H1 (cell line): ENCODE measurements around the gene S100A16. TPM values are rescaled to one million over a fixed set of nuclear protein-coding genes. Genes with fewer than 3 reads are reported as not detected.
"Not testable (repeated sequence)": the region's sequence is repeated elsewhere in the genome, so short reads cannot be mapped to it uniquely, and the experiment has no call there.

Experiments
- CTCF ChIA-PET: fragments of 300-600 bp; sonication (Branson Sonifier 250); formaldehyde crosslinking; loops from one replicate; lab custom pipeline; 2021; ENCODE audit not compliant: partially characterized antibody; lab: Charles Lee
- POLR2A ChIA-PET: fragments of 300-600 bp; sonication (Branson Sonifier 250); formaldehyde crosslinking; loops from one replicate; lab custom pipeline; 2021; ENCODE audit warnings: inconsistent platforms; ENCODE audit not compliant: partially characterized antibody; lab: Charles Lee
- DNase-seq, 2 experiments: peaks; one replicate each; pipeline versions ENCODE4 v3.0.0 to v3.0.0-alpha.2; 2010 to 2022; ENCODE audit warnings: low spot score in 2 of 2, low read depth in 1 of 2, mixed read lengths in 1 of 2
- FAIRE-seq: peaks from 2 replicates; lab custom pipeline; 2011; peaks lifted over from hg19 to GRCh38; lab: Jason Lieb, UNC
- H2AFZ ChIP-seq: 2 replicates; pipeline ENCODE4 v1.8.1; 2012; ENCODE audit warnings: low read length, inconsistent platforms
- H2AK5ac ChIP-seq: 2 replicates; pipeline ENCODE4 v1.6.1; 2013; ENCODE audit warnings: low read depth, low read length
- H2BK120ac ChIP-seq: replicated peaks from 2 replicates; pipeline ENCODE3; 2013; ENCODE audit warnings: low read depth, low read length, inconsistent platforms
- H2BK12ac ChIP-seq: 2 replicates; pipeline ENCODE4 v1.6.1; 2013; ENCODE audit warnings: low read depth, low read length
- H2BK15ac ChIP-seq: 2 replicates; pipeline ENCODE4 v1.6.1; 2013; ENCODE audit warnings: low read length
- H2BK20ac ChIP-seq: 2 replicates; pipeline ENCODE4 v1.6.1; 2013; ENCODE audit warnings: low read length
- H2BK5ac ChIP-seq: 2 replicates; pipeline ENCODE4 v1.6.1; 2013; ENCODE audit warnings: low read depth, low read length
- H3K14ac ChIP-seq: 2 replicates; pipeline ENCODE4 v1.6.1; 2013; ENCODE audit warnings: inconsistent platforms; ENCODE audit not compliant: insufficient read length
- H3K18ac ChIP-seq: 2 replicates; pipeline ENCODE4 v1.6.1; 2013; ENCODE audit warnings: low read length; ENCODE audit errors: extremely low read depth
- H3K23ac ChIP-seq: 2 replicates; pipeline ENCODE4 v1.6.1; 2013; ENCODE audit warnings: inconsistent platforms; ENCODE audit not compliant: insufficient read length
- H3K23me2 ChIP-seq: 2 replicates; pipeline ENCODE4 v1.6.1; 2013; ENCODE audit warnings: low read depth, low read length
- H3K27ac ChIP-seq: 2 replicates; pipeline ENCODE4 v1.6.1; 2011; ENCODE audit warnings: low read depth, low read length, inconsistent platforms
- H3K27me3 ChIP-seq, 4 experiments: replicated peaks in 1 of 4; 1 replicate in 1 of 4; 2 replicates in 3 of 4; pipeline versions ENCODE4 v1.6.1 to v1.8.1; 2011 to 2013; ENCODE audit warnings: low read length in 3 of 4, mild to moderate bottlenecking in 3 of 4, inconsistent platforms in 2 of 4, mixed read lengths in 2 of 4, moderate library complexity in 1 of 4; ENCODE audit not compliant: control insufficient read depth in 3 of 4, insufficient read depth in 3 of 4; ENCODE audit errors: extremely low read depth in 1 of 4
- H3K36me3 ChIP-seq, 4 experiments: 2 replicates each; pipeline versions ENCODE4 v1.6.1 to v1.8.1; 2011 to 2013; ENCODE audit warnings: mild to moderate bottlenecking in 4 of 4, low read length in 3 of 4, moderate library complexity in 2 of 4, control low read depth in 1 of 4, inconsistent platforms in 1 of 4; ENCODE audit not compliant: insufficient read depth in 4 of 4, control insufficient read depth in 2 of 4
- H3K4ac ChIP-seq: replicated peaks from 2 replicates; pipeline ENCODE3; 2013; ENCODE audit warnings: low read length, low read depth, mixed read lengths, inconsistent platforms; ENCODE audit not compliant: insufficient read length
- H3K4me1 ChIP-seq, 4 experiments: replicated peaks in 1 of 4; 1 replicate in 1 of 4; 2 replicates in 3 of 4; pipeline versions ENCODE4 v1.6.1 to v1.8.1; 2011 to 2013; ENCODE audit warnings: low read length in 3 of 4, inconsistent platforms in 2 of 4, mixed read lengths in 1 of 4; ENCODE audit not compliant: insufficient read depth in 4 of 4, control insufficient read depth in 3 of 4
- H3K4me2 ChIP-seq, 2 experiments: 2 replicates each; pipeline versions ENCODE4 v1.6.1 to v1.8.1; 2011 to 2013; ENCODE audit warnings: low read depth in 2 of 2, low read length in 2 of 2, control low read depth in 1 of 2, inconsistent platforms in 1 of 2, mild to moderate bottlenecking in 1 of 2; ENCODE audit not compliant: insufficient read depth in 1 of 2
- H3K4me3 ChIP-seq, 4 experiments: fragments of 200-600, 300-600 bp in 1 of 4; sonication (generic), shearing (Covaris generic), sonication (Bioruptor Twin) in 1 of 4; 2 replicates each; pipeline versions ENCODE4 v1.5.1 to v1.8.1; 2011 to 2016; ENCODE audit warnings: low read length in 4 of 4, low read depth in 3 of 4, control low read depth in 2 of 4, inconsistent platforms in 2 of 4, mild to moderate bottlenecking in 2 of 4, mixed read lengths in 1 of 4, moderate library complexity in 1 of 4; ENCODE audit not compliant: insufficient read depth in 2 of 4; ENCODE audit errors: extremely low read depth in 1 of 4
- H3K56ac ChIP-seq: replicated peaks from 2 replicates; pipeline ENCODE3; 2013; ENCODE audit warnings: low read depth, mild to moderate bottlenecking, mixed read lengths, low read length, inconsistent platforms; ENCODE audit not compliant: insufficient read length
- H3K79me1 ChIP-seq: 2 replicates; pipeline ENCODE4 v1.6.1; 2013; ENCODE audit warnings: low read depth, low read length, control low read depth
- H3K79me2 ChIP-seq, 2 experiments: 2 replicates each; pipeline versions ENCODE4 v1.6.1 to v1.8.1; 2012 to 2013; ENCODE audit warnings: low read length in 2 of 2, mild to moderate bottlenecking in 2 of 2, inconsistent platforms in 1 of 2; ENCODE audit not compliant: insufficient read depth in 2 of 2, control insufficient read depth in 1 of 2
- H3K9ac ChIP-seq, 4 experiments: replicated peaks in 1 of 4; 1 replicate in 1 of 4; 2 replicates in 3 of 4; pipeline versions ENCODE4 v1.6.1 to v1.8.1; 2011 to 2013; ENCODE audit warnings: low read depth in 3 of 4, low read length in 3 of 4, control low read depth in 2 of 4, mild to moderate bottlenecking in 2 of 4, moderate library complexity in 2 of 4, inconsistent platforms in 1 of 4; ENCODE audit errors: extremely low read depth in 1 of 4
- H3K9me3 ChIP-seq, 2 experiments: 2 replicates each; pipeline versions ENCODE4 v1.6.1 to v1.8.1; 2012 to 2013; ENCODE audit warnings: mild to moderate bottlenecking in 2 of 2, moderate library complexity in 2 of 2, control low read depth in 1 of 2, inconsistent platforms in 1 of 2, low read depth in 1 of 2, low read length in 1 of 2, mixed read lengths in 1 of 2; ENCODE audit not compliant: insufficient read depth in 2 of 2
- H4K20me1 ChIP-seq, 2 experiments: replicated peaks in 1 of 2; 2 replicates each; pipeline versions ENCODE3 to v1.8.1; 2011 to 2013; ENCODE audit warnings: inconsistent platforms in 2 of 2, low read length in 2 of 2, mild to moderate bottlenecking in 1 of 2; ENCODE audit not compliant: insufficient read depth in 2 of 2, control insufficient read depth in 1 of 2
- H4K5ac ChIP-seq: 2 replicates; pipeline ENCODE4 v1.6.1; 2013; ENCODE audit warnings: low read length, low read depth, mixed read lengths, inconsistent platforms; ENCODE audit not compliant: insufficient read length
- H4K8ac ChIP-seq: 2 replicates; pipeline ENCODE4 v1.8.0; 2013; ENCODE audit warnings: mild to moderate bottlenecking, moderate library complexity, low read length, inconsistent platforms; ENCODE audit not compliant: insufficient read depth; ENCODE audit errors: extremely low read depth
- H4K91ac ChIP-seq: replicated peaks from 2 replicates; pipeline ENCODE3; 2013; ENCODE audit warnings: low read length, mixed read lengths, inconsistent platforms; ENCODE audit not compliant: insufficient read length
- WGBS, 2 experiments: shearing (Covaris generic) in 1 of 2; methylation state at CpG; one replicate each; pipeline versions ENCODE4 v1.1.6 to v1.1.7; 2013 to 2015; ENCODE audit warnings: low lambda C conversion rate in 2 of 2, mixed read lengths in 2 of 2, inconsistent platforms in 1 of 2, low coverage in 1 of 2, missing lambda C conversion rate in 1 of 2; ENCODE audit not compliant: insufficient replicate concordance in 2 of 2, insufficient coverage in 1 of 2, insufficient read length in 1 of 2; ENCODE audit errors: extremely low coverage in 1 of 2, missing lambda C conversion rate in 1 of 2; 5-methylcytosine and 5-hydroxymethylcytosine counted together
- polyA plus RNA-seq, 7 experiments: library from polyadenylated mRNA; depleted of rRNA in 3 of 7; stranded (reverse) in 5 of 7; unstranded in 2 of 7; fragments of >200 nt in 5 of 7; fragments of 200-250 nt in 2 of 7; gene quantifications; 1 replicate in 5 of 7; 2 replicates in 1 of 7; 4 replicates in 1 of 7; pipeline versions ENCODE4 v1.2.1 to v1.2.3, GENCODE V29; 2011 to 2013; ENCODE audit warnings: missing spikeins in 2 of 7, mixed read lengths in 2 of 7
- total RNA-seq: library from RNA; stranded (reverse); fragmentation: NEBNext Ultra II Directional; extraction: Animal tissue kit (Norgen Biotek cat#: 25700); gene quantifications from 2 replicates; pipeline ENCODE4 v1.2.1, GENCODE V29; 2021

Gene S100A16
- total and polyA plus RNA-seq, 2 of the 8 experiments (the other 6 are each of a cell fraction or from before 2014, with no cell fraction given): 14.9 to 61.4 TPM

GRCh38 chr1:153640213-153640612 lies 27.3 kb upstream of the S100A16 start:
- H4K8ac ChIP-seq, H2BK20ac ChIP-seq, H2BK120ac ChIP-seq, H4K5ac ChIP-seq, H3K9ac ChIP-seq, H3K4me2 ChIP-seq, H2AK5ac ChIP-seq, H3K4me1 ChIP-seq, H3K56ac ChIP-seq, H2BK12ac ChIP-seq, H4K91ac ChIP-seq, H3K4ac ChIP-seq, H3K4me3 ChIP-seq, H4K20me1 ChIP-seq, H3K27me3 ChIP-seq, H2BK5ac ChIP-seq, H3K14ac ChIP-seq, H3K23ac ChIP-seq, H2AFZ ChIP-seq, H2BK15ac ChIP-seq, H3K9me3 ChIP-seq, DNase-seq, FAIRE-seq, H3K23me2 ChIP-seq, H3K79me1 ChIP-seq, H3K27ac ChIP-seq, H3K18ac ChIP-seq: not testable (repeated sequence)
- H3K36me3 ChIP-seq: peaks cover 61 to 94% (median 83%) of the 10 kb centered on the region in 4 experiments
- WGBS, 2 experiments: 94% methylated on average over 5 of the region's 5 CpGs; no CpG with 5 or more reads in 1 of the 2 experiments
- POLR2A ChIA-PET: interaction anchor here (0.6 to 16.2 kb wide), 9 partner anchors 9 to 197 kb away, joined by 3 to 343 read pairs (median 4); partner anchors contain the start of genes ILF2, S100A1, S100A13 and SNAPIN
- H3K79me2 ChIP-seq: peaks cover 0 to 38% of the 10 kb centered on the region in 2 experiments; a peak in 3 of 4 replicates
- CTCF ChIA-PET: interaction anchor here (0.6 to 5.4 kb wide), 4 partner anchors 12 to 88 kb away, joined by 3 to 28 read pairs (median 4); partner anchors contain the start of genes S100A1 and S100A13
